GM23338 (cell line): ENCODE results near the gene SLC16A6. TPM values are rescaled to one million over a fixed set of nuclear protein-coding genes. Genes with fewer than 3 reads are reported as not detected.

ENCODE experiments used
- ATAC-seq: fragments of 200-7000 bp; cut with Tn5 transposase; 3 replicates; pipeline ENCODE4 v1.9.1; 2020
- DNase-seq: peaks from one replicate; pipeline ENCODE4 v3.0.0-alpha.2; 2015; ENCODE audit warnings: low spot score
- H2AFZ ChIP-seq: fragments of 200-600 bp; sonication (generic); 2 replicates; pipeline ENCODE4 v1.8.0; 2016; ENCODE audit warnings: antibody characterized with exemption, mild to moderate bottlenecking, moderate library complexity
- H3F3A ChIP-seq: fragments of 200-600 bp; sonication (generic); replicated peaks from 2 replicates; pipeline ENCODE4 v1.8.0; 2017; ENCODE audit warnings: antibody characterized with exemption, mixed run types, low read depth
- H3K27ac ChIP-seq: fragments of 200-600 bp; sonication (generic); 2 replicates; pipeline ENCODE4 v1.6.1; 2016; ENCODE audit warnings: low read depth
- H3K27me3 ChIP-seq: fragments of 200-600 bp; sonication (generic); 2 replicates; pipeline ENCODE4 v1.8.0; 2016; ENCODE audit warnings: mild to moderate bottlenecking, mixed run types, moderate library complexity; ENCODE audit not compliant: insufficient read depth
- H3K36me3 ChIP-seq: fragments of 200-600 bp; sonication (generic); 2 replicates; pipeline ENCODE4 v1.8.0; 2016; ENCODE audit warnings: mild to moderate bottlenecking; ENCODE audit not compliant: insufficient read depth
- H3K4me1 ChIP-seq: fragments of 200-600 bp; sonication (generic); 2 replicates; pipeline ENCODE4 v1.8.0; 2016; ENCODE audit warnings: mild to moderate bottlenecking, moderate library complexity; ENCODE audit not compliant: insufficient read depth
- H3K4me2 ChIP-seq: fragments of 200-600 bp; sonication (generic); 2 replicates; pipeline ENCODE4 v1.7.1; 2017; ENCODE audit warnings: mixed run types
- H3K4me3 ChIP-seq: fragments of 200-600 bp; sonication (generic); 2 replicates; pipeline ENCODE4 v1.6.1; 2016; ENCODE audit warnings: mixed run types
- H3K79me2 ChIP-seq: fragments of 200-600 bp; sonication (generic); replicated peaks from 2 replicates; pipeline ENCODE4 v1.8.0; 2017; ENCODE audit warnings: mild to moderate bottlenecking; ENCODE audit not compliant: insufficient read depth
- H3K9me2 ChIP-seq: fragments of 200-600 bp; sonication (generic); 2 replicates; pipeline ENCODE4 v1.8.0; 2017; ENCODE audit not compliant: insufficient read depth
- H4K20me1 ChIP-seq: fragments of 200-600 bp; sonication (generic); replicated peaks from 2 replicates; pipeline ENCODE4 v1.8.0; 2017; ENCODE audit warnings: mild to moderate bottlenecking; ENCODE audit not compliant: insufficient read depth
- H3K27ac Mint-ChIP-seq: 2 replicates; pipeline ENCODE4 v1.8.0; 2020; ENCODE audit warnings: inconsistent platforms, mild to moderate bottlenecking, moderate library complexity, mixed read lengths
- H3K27me3 Mint-ChIP-seq: 3 replicates; pipeline ENCODE4 v1.8.0; 2022; ENCODE audit warnings: low read depth, mild to moderate bottlenecking, moderate library complexity, mixed read lengths, inconsistent platforms; ENCODE audit not compliant: insufficient read depth, poor library complexity
- H3K36me3 Mint-ChIP-seq: 3 replicates; pipeline ENCODE4 v1.8.0; 2021; ENCODE audit warnings: low read depth, mild to moderate bottlenecking, inconsistent platforms, moderate library complexity, mixed read lengths
- H3K4me1 Mint-ChIP-seq: 3 replicates; pipeline ENCODE4 v1.8.0; 2020; ENCODE audit warnings: mild to moderate bottlenecking, inconsistent platforms, mixed read lengths
- H3K4me3 Mint-ChIP-seq: 3 replicates; pipeline ENCODE4 v1.8.0; 2021; ENCODE audit warnings: moderate library complexity, mild to moderate bottlenecking, inconsistent platforms, mixed read lengths
- H3K9me3 Mint-ChIP-seq: 3 replicates; pipeline ENCODE4 v1.8.0; 2020; ENCODE audit warnings: moderate library complexity, mild to moderate bottlenecking, inconsistent platforms, mixed read lengths
- CREB1 ChIP-seq: fragments of 250-450 bp; sonication (Bioruptor Pico); IDR thresholded peaks from 2 replicates; pipeline ENCODE4 v1.5.0; 2020; ENCODE audit warnings: low read depth, mild to moderate bottlenecking, moderate library complexity
- CTCF ChIP-seq, 2 experiments: fragments of 200-600 bp in 1 of 2; sonication (generic) in 1 of 2; conservative IDR thresholded peaks; 2 replicates each; pipeline versions ENCODE4 v1.5.1 to v1.6.1; 2016 to 2017; ENCODE audit warnings: antibody characterized with exemption in 2 of 2, low read depth in 2 of 2, mild to moderate bottlenecking in 2 of 2, moderate library complexity in 1 of 2
- ETS1 ChIP-seq: IDR thresholded peaks from 2 replicates; pipeline ENCODE4 v1.6.1; 2016; ENCODE audit warnings: antibody characterized with exemption
- EZH2phosphoT487 ChIP-seq: fragments of 200-600 bp; sonication (generic); IDR thresholded peaks from one replicate; pipeline ENCODE4 v1.8.1; 2018; ENCODE audit warnings: antibody characterized with exemption; ENCODE audit not compliant: unreplicated experiment
- NANOG ChIP-seq: IDR thresholded peaks from 2 replicates; pipeline ENCODE4 v1.6.1; 2016; ENCODE audit warnings: antibody characterized with exemption, borderline replicate concordance
- REST ChIP-seq: IDR thresholded peaks from one replicate; pipeline ENCODE4 v1.6.1; 2018; ENCODE audit warnings: antibody characterized with exemption; ENCODE audit not compliant: unreplicated experiment
- STAT1 ChIP-seq: IDR thresholded peaks from one replicate; pipeline ENCODE4 v1.6.1; 2016; ENCODE audit warnings: antibody characterized with exemption; ENCODE audit not compliant: unreplicated experiment
- ZNF114 ChIP-seq: fragments of 250-450 bp; sonication (Bioruptor Pico); IDR thresholded peaks from 2 replicates; pipeline ENCODE4 v1.5.0; 2020; ENCODE audit warnings: mild to moderate bottlenecking, moderate library complexity
- ZNF331 ChIP-seq: fragments of 250-450 bp; sonication (Bioruptor Pico); IDR thresholded peaks from 2 replicates; pipeline ENCODE4 v1.5.0; 2020; ENCODE audit warnings: low read depth, mild to moderate bottlenecking, moderate library complexity
- ZNF462 ChIP-seq: fragments of 250-450 bp; sonication (Bioruptor Pico); IDR thresholded peaks from 2 replicates; pipeline ENCODE4 v1.5.0; 2020; ENCODE audit warnings: mild to moderate bottlenecking, moderate library complexity
- polyA plus RNA-seq: library from polyadenylated mRNA; unstranded; fragments of >200 nt; fragmentation: Nextera tagmentation; extraction: Ambion mirVana; gene quantifications from 2 replicates; pipeline ENCODE4 v1.2.1, GENCODE V29; 2016
- total RNA-seq: library from RNA; depleted of rRNA; stranded (reverse); fragments of >200 nt; shearing (Covaris generic); gene quantifications from 2 replicates; pipeline ENCODE4 v1.2.3, GENCODE V29; 2014

The SLC16A6 gene
- total and polyA plus RNA-seq, 2 experiments from 2014 or later: not detected

GRCh38 chr17:68246271-68247028, 44.5 kb downstream of the SLC16A6 start:
- Mint-ChIP-seq H3K36me3 (no peaks in the 10 kb centered on the region; the same call in 2 of the 3 replicates), H3K4me1 (peaks cover 10% of the 10 kb centered on the region), H3K27me3 (peaks cover 17% of the 10 kb centered on the region), H3K4me3 (peak overlapping the region; percentile 80), H3K27ac (no peak overlapping the region), H3K9me3 (no peaks in the 10 kb centered on the region)
- H3K79me2 ChIP-seq: no peaks in the 10 kb centered on the region
- ATAC-seq: no peak
- H3K36me3 ChIP-seq: no peaks in the 10 kb centered on the region
- no peak overlapping the region for H2AFZ ChIP-seq
- no peak overlapping the region for H3K4me2 ChIP-seq
- no peaks in the 10 kb centered on the region for H3F3A ChIP-seq
- no peaks in the 10 kb centered on the region for H3K4me1 ChIP-seq
- peak; percentile 28 for DNase-seq
- H3K27me3 ChIP-seq: no peaks in the 10 kb centered on the region
- peak overlapping the region; percentile 86; the same call in 1 of the 2 replicates for H3K4me3 ChIP-seq
- TF ChIP-seq EZH2phosphoT487 (no peak), CREB1 (no peak), ZNF331 (CRISPR knock-in tag) (no peak), NANOG (no peak), ZNF114 (CRISPR knock-in tag) (no peak), REST (no peak), STAT1 (no peak), CTCF (conservative IDR thresholded peaks at IDR 0.05; ENCODE audit: low read depth in 2 of 2) (no peak), ZNF462 (CRISPR knock-in tag) (no peak), ETS1 (no peak)
- no peaks in the 10 kb centered on the region for H4K20me1 ChIP-seq
- H3K27ac ChIP-seq: no peak overlapping the region
- H3K9me2 ChIP-seq: no peaks in the 10 kb centered on the region
